HG02885 (cell line): Measurements from ENCODE around the gene KRTAP22-2.

Experiments used
- ATAC-seq: cut with Tn5 transposase; IDR thresholded peaks from one replicate; pipeline ENCODE4 v1.9.1; 2021; ENCODE audit warnings: mild to moderate bottlenecking; ENCODE audit not compliant: unreplicated experiment, poor library complexity

KRTAP22-2 gene

GRCh38 chr21:30563630-30564029 lies 26.6 kb downstream of the KRTAP22-2 start:
- ATAC-seq, result no peak

DNA sequence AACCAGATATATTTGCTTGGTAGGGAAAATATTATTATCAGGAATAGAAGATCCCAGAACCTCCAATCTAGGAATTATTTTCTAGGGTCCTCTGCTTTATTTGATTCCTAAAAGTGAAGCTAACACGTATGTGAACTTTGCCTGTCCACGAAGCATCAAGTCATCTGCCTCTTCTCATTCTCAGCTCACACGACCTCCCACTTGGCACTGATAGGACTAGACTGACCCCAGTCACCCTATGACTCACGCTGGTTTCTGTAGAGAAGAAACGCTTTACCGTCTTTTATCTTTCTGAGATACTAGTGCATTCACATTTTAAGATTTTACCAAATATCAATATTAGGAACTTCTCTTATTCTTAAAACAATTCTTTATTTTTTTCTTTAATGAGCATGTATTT lies 27.1 kb downstream of the KRTAP22-2 start:
- ATAC-seq, result no peak

DNA sequence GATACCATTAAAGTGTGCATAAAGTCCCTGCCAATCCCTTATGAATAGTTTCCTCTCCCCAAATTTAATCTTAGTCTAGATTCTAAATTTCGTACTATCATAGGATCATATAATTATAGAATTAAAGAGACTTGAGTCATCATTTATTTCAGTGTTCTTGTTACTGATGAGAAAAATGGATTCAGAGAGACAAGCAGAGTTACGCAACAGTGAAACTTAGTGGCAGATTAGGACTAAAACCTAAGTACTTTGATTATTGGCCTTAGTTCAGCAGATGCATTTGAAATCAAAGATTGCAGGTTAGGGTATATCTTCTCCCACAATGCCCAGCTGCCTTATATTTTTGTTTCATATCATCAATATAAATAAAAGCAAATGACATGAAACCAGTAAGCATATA lies 28.2 kb downstream of the KRTAP22-2 start:
- no peak for ATAC-seq

DNA sequence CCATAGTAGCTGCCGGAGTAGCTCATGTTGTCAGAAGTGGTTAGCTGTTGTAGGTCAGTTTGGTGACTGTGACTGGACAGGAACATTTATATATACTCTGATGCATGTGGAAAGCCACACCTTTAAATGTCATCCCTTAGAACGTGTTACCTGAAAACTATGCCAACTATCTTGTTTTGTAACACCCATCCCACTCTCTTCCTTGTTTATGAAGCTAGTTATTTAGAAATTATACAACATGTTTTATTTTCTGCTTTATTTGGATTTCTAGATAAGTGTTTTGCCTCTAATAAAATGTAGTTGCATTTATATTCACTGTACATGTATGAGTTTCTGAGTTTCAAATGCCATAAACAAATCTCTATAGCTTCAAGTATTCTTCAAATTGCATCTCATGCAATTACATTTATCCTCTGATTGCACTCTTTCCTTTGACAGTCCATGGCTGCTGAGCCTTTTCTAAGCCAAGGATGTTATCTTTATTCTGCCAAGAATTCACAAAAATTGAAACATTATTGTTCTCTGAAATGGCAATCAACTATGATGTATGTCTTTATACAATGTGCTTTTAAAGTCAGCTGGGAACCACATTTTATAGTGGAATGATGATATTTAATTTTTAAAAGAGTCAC lies 28.8 kb downstream of the KRTAP22-2 start, which contains the start of gene KRTAP19-7:
Gene KRTAP19-7, minus strand, starts transcription at position 51 of the 632 bp plus-strand sequence. Its CDS starts 25 bp downstream, at position 26.
- ATAC-seq, result no peak

DNA sequence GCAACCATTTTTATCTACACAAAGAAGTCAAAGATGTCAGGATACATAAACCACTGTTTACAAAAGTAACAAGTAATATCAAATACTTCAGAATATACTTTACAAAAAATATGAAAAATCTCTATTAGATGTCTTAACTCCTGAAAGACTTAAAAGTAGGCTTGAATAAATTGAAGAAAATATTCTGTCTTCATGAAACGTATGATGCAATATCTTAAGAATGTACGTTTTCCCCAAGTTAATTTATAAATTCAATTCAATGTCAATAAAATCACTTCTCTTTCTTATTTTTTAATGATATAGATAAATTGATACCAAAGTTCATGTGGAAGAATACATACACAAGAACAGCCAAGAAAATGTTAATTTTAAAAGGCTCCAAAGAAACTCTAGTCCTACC lies 35.1 kb downstream of the KRTAP22-2 start:
- no peak for ATAC-seq

DNA sequence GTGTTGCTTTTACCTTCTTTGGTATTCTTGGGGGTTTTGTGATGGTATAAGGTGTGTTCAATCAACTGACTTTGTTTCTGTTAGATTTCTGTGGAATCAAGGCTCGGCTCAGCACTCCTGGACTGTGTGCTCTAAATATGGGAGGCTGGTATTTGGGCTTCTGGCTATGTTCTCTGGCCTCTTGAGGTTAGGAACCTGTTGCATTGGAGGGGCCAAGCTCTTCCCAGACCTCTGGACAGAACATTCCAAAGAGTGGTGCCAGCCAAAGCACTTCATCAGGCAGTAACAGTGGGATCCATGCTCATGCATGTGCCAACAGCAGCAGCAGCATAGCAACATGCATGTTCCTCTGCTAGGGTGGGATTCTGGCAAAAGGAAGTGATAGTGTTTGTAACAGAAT lies 37.4 kb downstream of the KRTAP22-2 start:
- ATAC-seq, result no peak

DNA sequence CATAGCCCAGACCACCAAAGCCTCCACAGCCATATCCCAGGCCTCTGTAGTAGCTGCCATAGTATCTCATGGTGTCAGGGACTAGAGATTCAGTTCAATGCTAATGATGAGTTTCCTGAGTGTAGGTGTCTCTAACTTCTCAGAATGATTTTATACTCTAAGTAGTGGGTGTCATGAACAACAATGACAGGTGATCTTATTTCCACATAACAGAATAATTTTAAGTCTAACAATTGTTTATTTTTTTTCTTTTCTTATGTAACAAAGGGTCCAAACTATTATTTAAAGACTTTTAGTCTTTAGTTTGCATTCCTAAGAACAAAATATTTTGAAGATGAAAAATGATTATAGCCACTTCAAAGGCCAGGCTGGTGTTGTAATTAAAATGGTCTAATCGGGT lies 48.4 kb downstream of the KRTAP22-2 start, which contains the start of gene KRTAP19-6:
Gene KRTAP19-6, minus strand, starts transcription at position 101 of the 400 bp plus-strand sequence. Its CDS starts 31 bp downstream, at position 70.
- no peak for ATAC-seq
